ENCODE results near the gene KLHDC9. TPM values are rescaled to one million over a fixed set of nuclear protein-coding genes. Genes with fewer than 3 reads are reported as not detected.
A peak's percentile ranks its signal among the peaks of the same experiment; 100 is the strongest.

Gene KLHDC9
- total and polyA plus RNA-seq, 2 of the 13 experiments (the other 11 are each of a cell fraction or from before 2014, with no cell fraction given): 2.9 TPM

DNA sequence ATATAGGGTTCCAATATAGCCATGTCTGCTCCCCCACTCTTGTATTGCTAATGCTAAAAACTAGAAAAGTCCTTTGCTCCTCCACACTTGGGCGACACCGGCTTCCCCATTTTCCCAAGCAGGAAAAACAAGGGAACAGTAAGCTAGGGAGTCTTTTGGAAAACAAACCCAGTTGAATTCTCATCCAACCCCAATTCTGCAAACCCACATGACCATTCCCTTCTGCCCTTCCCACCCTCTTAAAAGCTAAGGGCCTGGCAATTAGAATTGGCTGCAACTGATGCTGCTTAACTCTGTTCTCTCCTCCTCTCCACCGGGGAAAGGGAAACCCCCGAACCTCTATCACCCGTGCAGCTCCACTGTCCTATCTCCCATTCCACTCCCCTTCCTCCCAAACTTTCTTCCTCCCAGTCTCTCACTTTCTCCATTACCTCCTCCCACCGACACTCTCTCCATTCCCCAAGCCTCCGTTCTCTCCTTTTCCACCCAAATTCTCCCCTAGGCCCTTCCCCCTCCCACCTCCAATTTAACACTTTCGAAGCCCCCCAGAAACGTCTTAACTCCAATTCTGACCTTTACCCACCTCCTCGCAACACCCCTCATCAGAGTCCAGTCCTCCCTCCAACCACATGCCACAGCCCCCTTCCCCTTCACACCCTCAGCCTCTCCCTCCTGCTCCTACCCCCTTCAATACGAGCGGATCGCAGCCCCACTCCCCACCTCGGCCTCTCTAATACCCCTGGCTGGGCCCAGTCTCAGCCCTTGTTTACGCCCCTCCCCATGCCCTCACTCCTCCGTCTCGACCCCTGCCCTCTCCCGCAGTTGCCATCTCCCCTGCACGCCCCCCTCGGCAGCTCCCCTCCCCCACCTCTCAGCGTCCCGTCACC is 33.6 kb downstream of the KLHDC9 start (continued):
- TF ChIP-seq ZNF775 (CRISPR knock-in tag; IDR thresholded peaks at IDR 0.05; ENCODE audit: borderline replicate concordance) (peak; percentile 95; the same call in 1 of the 2 replicates), ZNF652 (CRISPR knock-in tag; IDR thresholded peaks at IDR 0.05; ENCODE audit: borderline replicate concordance, low read depth) (peak; percentile 24; the same call in 1 of the 2 replicates), KLF11 (CRISPR knock-in tag; IDR thresholded peaks at IDR 0.05) (no peak), NRL (CRISPR knock-in tag; IDR thresholded peaks at IDR 0.05; ENCODE audit: borderline replicate concordance) (0 out of 2 replicates have a peak, but pooled peaks have one; percentile 16), ZBTB8A (CRISPR knock-in tag; IDR thresholded peaks at IDR 0.05; ENCODE audit: borderline replicate concordance, low read depth) (no peak), ZNF263 (CRISPR knock-in tag; IDR thresholded peaks at IDR 0.05) (peak; percentile 82), GABPA (IDR thresholded peaks at IDR 0.05; ENCODE audit: low read depth, low read length) (no peak), GABPA (CRISPR knock-in tag; IDR thresholded peaks at IDR 0.05; ENCODE audit: low read depth) (0 out of 2 replicates have a peak, but pooled peaks have one; percentile 6), MTF2 (CRISPR knock-in tag; IDR thresholded peaks at IDR 0.05; ENCODE audit: borderline replicate concordance) (peak; percentile 32; the same call in 1 of the 2 replicates), KDM5B (CRISPR knock-in tag; IDR thresholded peaks at IDR 0.05; ENCODE audit: borderline replicate concordance) (peak; percentile 47; the same call in 1 of the 2 replicates), FOXK2 (IDR thresholded peaks at IDR 0.05) (0 out of 2 replicates have a peak, but pooled peaks have one; percentile 29), SP4 (CRISPR knock-in tag; IDR thresholded peaks at IDR 0.05) (0 out of 2 replicates have a peak, but pooled peaks have one; percentile 3), ZFP36L1 (CRISPR knock-in tag; IDR thresholded peaks at IDR 0.05) (0 out of 2 replicates have a peak, but pooled peaks have one; percentile 25), ARNT2 (CRISPR knock-in tag; IDR thresholded peaks at IDR 0.05; ENCODE audit: low read depth) (peak; percentile 30; the same call in 1 of the 2 replicates)
- TF ChIP-seq, protein P1, sequence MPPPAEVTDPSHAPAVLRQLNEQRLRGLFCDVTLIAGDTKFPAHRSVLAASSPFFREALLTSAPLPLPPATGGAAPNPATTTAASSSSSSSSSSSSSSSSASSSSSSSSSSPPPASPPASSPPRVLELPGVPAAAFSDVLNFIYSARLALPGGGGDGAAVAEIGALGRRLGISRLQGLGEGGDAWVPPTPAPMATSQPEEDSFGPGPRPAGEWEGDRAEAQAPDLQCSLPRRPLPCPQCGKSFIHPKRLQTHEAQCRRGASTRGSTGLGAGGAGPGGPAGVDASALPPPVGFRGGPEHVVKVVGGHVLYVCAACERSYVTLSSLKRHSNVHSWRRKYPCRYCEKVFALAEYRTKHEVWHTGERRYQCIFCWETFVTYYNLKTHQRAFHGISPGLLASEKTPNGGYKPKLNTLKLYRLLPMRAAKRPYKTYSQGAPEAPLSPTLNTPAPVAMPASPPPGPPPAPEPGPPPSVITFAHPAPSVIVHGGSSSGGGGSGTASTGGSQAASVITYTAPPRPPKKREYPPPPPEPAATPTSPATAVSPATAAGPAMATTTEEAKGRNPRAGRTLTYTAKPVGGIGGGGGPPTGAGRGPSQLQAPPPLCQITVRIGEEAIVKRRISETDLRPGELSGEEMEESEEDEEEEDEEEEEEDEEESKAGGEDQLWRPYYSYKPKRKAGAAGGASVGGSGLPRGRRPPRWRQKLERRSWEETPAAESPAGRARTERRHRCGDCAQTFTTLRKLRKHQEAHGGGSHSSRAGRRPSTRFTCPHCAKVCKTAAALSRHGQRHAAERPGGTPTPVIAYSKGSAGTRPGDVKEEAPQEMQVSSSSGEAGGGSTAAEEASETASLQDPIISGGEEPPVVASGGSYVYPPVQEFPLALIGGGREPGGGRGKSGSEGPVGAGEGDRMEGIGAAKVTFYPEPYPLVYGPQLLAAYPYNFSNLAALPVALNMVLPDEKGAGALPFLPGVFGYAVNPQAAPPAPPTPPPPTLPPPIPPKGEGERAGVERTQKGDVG (CRISPR knock-in tag; IDR thresholded peaks at IDR 0.05; ENCODE audit: borderline replicate concordance): peak; percentile 50; the same call in 1 of the 2 replicates

Measured in HepG2 (cell line).